Astrocyte (in vitro differentiated cells and primary cell): ENCODE data around the gene DEPP1.

Source experiments
- CTCF ChIP-seq: IDR thresholded peaks from 2 replicates; pipeline ENCODE4 v1.5.1; 2011; ENCODE audit warnings: low read depth, mild to moderate bottlenecking, inconsistent platforms, low read length, moderate library complexity; ENCODE audit not compliant: insufficient read depth
- EZH2 ChIP-seq: IDR thresholded peaks from 2 replicates; pipeline ENCODE4 v1.6.1; 2012; ENCODE audit warnings: mild to moderate bottlenecking, low read length, inconsistent platforms; ENCODE audit not compliant: insufficient read depth

GRCh38 chr10:44932517-44933450 is 45.8 kb downstream of the DEPP1 start:
- TF ChIP-seq EZH2, result no peak
- TF ChIP-seq CTCF, result peak; percentile 89
